Lung (tissue), 12 donors: ENCODE results near the gene BSDC1. TPM values are rescaled to one million over a fixed set of nuclear protein-coding genes. Genes with fewer than 3 reads are reported as not detected.

Source experiments
- ATAC-seq: fragments of 200-7000 bp; cut with Tn5 transposase; one replicate; pipeline ENCODE4 v1.9.1; 2020; ENCODE audit warnings: moderate number of reproducible peaks; ENCODE audit not compliant: insufficient read depth, low FRiP score
- DNase-seq, 3 donors: peaks; one replicate each; pipeline ENCODE4 v3.0.0-alpha.2; 2013 to 2017
- H3K27ac ChIP-seq, 2 donors: one replicate each; pipeline ENCODE4 v1.5.1; 2013; ENCODE audit warnings: mild to moderate bottlenecking in 2 of 2, moderate library complexity in 2 of 2, control low read depth in 1 of 2, inconsistent platforms in 1 of 2, low read depth in 1 of 2, low read length in 1 of 2
- H3K27me3 ChIP-seq, 3 donors: one replicate each; pipeline ENCODE4 v1.5.1; 2013; ENCODE audit warnings: low read length in 2 of 3; ENCODE audit not compliant: control insufficient read depth in 3 of 3, insufficient read depth in 3 of 3
- H3K36me3 ChIP-seq, 4 donors: one replicate each; pipeline ENCODE4 v1.5.1; 2013; ENCODE audit warnings: low read length in 4 of 4, mild to moderate bottlenecking in 1 of 4, moderate library complexity in 1 of 4; ENCODE audit not compliant: control insufficient read depth in 4 of 4, insufficient read depth in 4 of 4
- H3K4me1 ChIP-seq, 5 donors: one replicate each; pipeline ENCODE4 v1.5.1; 2013; ENCODE audit warnings: low read length in 5 of 5, mild to moderate bottlenecking in 2 of 5, moderate library complexity in 1 of 5; ENCODE audit not compliant: control insufficient read depth in 5 of 5, insufficient read depth in 5 of 5
- H3K4me3 ChIP-seq: one replicate; pipeline ENCODE4 v1.5.1; 2013; ENCODE audit warnings: mild to moderate bottlenecking, control low read depth, moderate library complexity
- H3K9ac ChIP-seq, 2 donors: one replicate each; pipeline ENCODE4 v1.5.1; 2013; ENCODE audit warnings: low read length in 2 of 2, control low read depth in 1 of 2; ENCODE audit not compliant: insufficient read depth in 1 of 2
- H3K9me3 ChIP-seq, 4 donors: one replicate each; pipeline ENCODE4 v1.5.1; 2013; ENCODE audit warnings: low read length in 3 of 4, mild to moderate bottlenecking in 1 of 4, moderate library complexity in 1 of 4; ENCODE audit not compliant: control insufficient read depth in 4 of 4, insufficient read depth in 3 of 4
- CTCF ChIP-seq: IDR thresholded peaks from 2 replicates; pipeline ENCODE4 v1.5.1; 2012; ENCODE audit warnings: mild to moderate bottlenecking; ENCODE audit errors: control extremely low read depth, extremely low read depth
- WGBS, 2 donors: extraction: QIAGEN DNeasy Blood & Tissue Kit; methylation state at CpG; one replicate each; pipeline ENCODE4 v1.1.7; 2013; 5-methylcytosine and 5-hydroxymethylcytosine counted together
- polyA plus RNA-seq, 2 donors: library from polyadenylated mRNA; stranded (reverse); fragments of 200-250 nt; gene quantifications; one replicate each; pipeline ENCODE4 v1.2.1, GENCODE V29; 2013
- total RNA-seq, 2 donors: library from RNA; depleted of rRNA in 1 of 2; stranded (reverse); fragments of >200 nt in 1 of 2; gene quantifications; one replicate each; pipeline ENCODE4 v1.2.1, GENCODE V29; 2014 to 2021
- donor health status: control.
- donor health status: control.
- donor health status: Bipolar disorder and iron deficiency.
- donor health status: healthy.
- donor health status: DM: yes; HTN: yes; CAD: no.

Gene BSDC1
- total and polyA plus RNA-seq, 4 donors = 32.8 to 80.5 (median 48.3) TPM

- 3% methylated on average over 51 to 74 of the region's 75 CpGs for WGBS, 2 donors
- H3K4me3 ChIP-seq = peak overlapping the region; percentile 52
- no peak for TF ChIP-seq CTCF
- peak overlapping the region; percentile 89 to 95 for H3K27ac ChIP-seq
- no peaks in the 10 kb centered on the region for H3K27me3 ChIP-seq
- peaks cover 13 to 36% (median 20%) of the 10 kb centered on the region in 5 donors for H3K4me1 ChIP-seq
- peaks cover 0 to 1% (median 0%) of the 10 kb centered on the region in 4 donors for H3K36me3 ChIP-seq
- peak; percentile 96 for ATAC-seq
- H3K9me3 ChIP-seq = no peaks in the 10 kb centered on the region
- H3K9ac ChIP-seq = peak overlapping the region; percentile 63 to 73
- DNase-seq = peak; percentile 97 to 98 (median 97)
Observed at GRCh38 chr1:32351399-32352238, 42.6 kb downstream of the BSDC1 start.

- Histone ChIP-seq H3K4me3 (no peak overlapping the region), H3K27me3 (no peaks in the 10 kb centered on the region), H3K9me3 (no peaks in the 10 kb centered on the region), H3K36me3 (peaks cover 0 to 1% (median 0%) of the 10 kb centered on the region in 4 donors), H3K4me1 (peaks cover 13 to 36% (median 20%) of the 10 kb centered on the region in 5 donors), H3K9ac (no peak overlapping the region), H3K27ac (peak overlapping the region; percentile 68 to 83)
- ATAC-seq (peak; percentile 66), DNase-seq (no peak)
- TF ChIP-seq CTCF = peak; percentile 12
- WGBS, 2 donors = 19 to 20% methylated on average over 26 to 28 of the region's 28 CpGs
Observed at GRCh38 chr1:32350785-32351398, 43.3 kb downstream of the BSDC1 start.

- H3K27me3 ChIP-seq = no peaks in the 10 kb centered on the region
- peak overlapping the region in 1 of 2 donors; percentile 79 for H3K27ac ChIP-seq
- TF ChIP-seq CTCF = no peak
- DNase-seq (peak; percentile 41 to 63 (median 53)), ATAC-seq (no peak)
- WGBS, 2 donors = 29 to 41% methylated on average over 8 of the region's 8 CpGs
- no peak overlapping the region for H3K4me3 ChIP-seq
- H3K36me3 ChIP-seq = peaks cover 0 to 1% (median 0%) of the 10 kb centered on the region in 4 donors
- H3K4me1 ChIP-seq = peaks cover 13 to 36% (median 23%) of the 10 kb centered on the region in 5 donors
- H3K9me3 ChIP-seq = no peaks in the 10 kb centered on the region
- H3K9ac ChIP-seq = no peak overlapping the region
Observed at GRCh38 chr1:32349211-32349708, 45.0 kb downstream of the BSDC1 start.
